Endothelial cell of umbilical vein (primary cell): Measurements from ENCODE around the gene CCL13. TPM values are rescaled to one million over a fixed set of nuclear protein-coding genes. Genes with fewer than 3 reads are reported as not detected.

Experiments
- BruUV-seq: library from RNA; stranded (reverse); fragments of 400-500 nt; replicated peaks from 2 replicates; lab custom pipeline; 2021; lab: Mats Ljungman, UMichigan
- CTCF ChIA-PET: fragments of 300-600, 350-600 bp; sonication (Branson Sonifier 250); formaldehyde crosslinking; loops from one replicate; lab custom pipeline; 2021; ENCODE audit warnings: antibody characterized with exemption, inconsistent platforms; lab: Charles Lee
- POLR2A ChIA-PET: fragments of 300-600, 350-600 bp; sonication (Branson Sonifier 250); formaldehyde crosslinking; loops from one replicate; lab custom pipeline; 2021; ENCODE audit warnings: antibody characterized with exemption, inconsistent platforms; lab: Charles Lee
- DNase-seq: peaks from one replicate; pipeline ENCODE4 v3.0.0-alpha.2; 2011; ENCODE audit warnings: low read depth, low spot score
- FAIRE-seq: peaks from 2 replicates; lab custom pipeline; 2011; peaks lifted over from hg19 to GRCh38; lab: Jason Lieb, UNC
- H2AFZ ChIP-seq: 2 replicates; pipeline ENCODE4 v1.6.0; 2012; ENCODE audit warnings: low read depth, low read length, control low read depth, inconsistent platforms
- H3K27ac ChIP-seq: 2 replicates; pipeline ENCODE4 v1.5.1; 2011; ENCODE audit warnings: low read depth, mild to moderate bottlenecking, control low read depth, low read length, moderate library complexity; ENCODE audit not compliant: insufficient read depth
- H3K27me3 ChIP-seq, 2 experiments: 2 replicates each; pipeline versions ENCODE4 v1.6.0 to v1.6.1; 2011; ENCODE audit warnings: low read length in 2 of 2, mixed read lengths in 1 of 2; ENCODE audit not compliant: control insufficient read depth in 2 of 2, insufficient read depth in 2 of 2
- H3K36me3 ChIP-seq, 2 experiments: 2 replicates in 1 of 2; 3 replicates in 1 of 2; pipeline ENCODE4 v1.5.1; 2011; ENCODE audit warnings: low read length in 2 of 2, mild to moderate bottlenecking in 1 of 2, moderate library complexity in 1 of 2; ENCODE audit not compliant: control insufficient read depth in 2 of 2, insufficient read depth in 2 of 2; ENCODE audit errors: extremely low read depth in 1 of 2
- H3K4me1 ChIP-seq: 3 replicates; pipeline ENCODE4 v1.5.1; 2011; ENCODE audit warnings: mild to moderate bottlenecking, low read length; ENCODE audit not compliant: control insufficient read depth, insufficient read depth; ENCODE audit errors: extremely low read depth
- H3K4me2 ChIP-seq: 2 replicates; pipeline ENCODE4 v1.6.1; 2011; ENCODE audit warnings: low read length, control low read depth, mixed read lengths; ENCODE audit not compliant: insufficient read depth
- H3K4me3 ChIP-seq, 3 experiments: fragments of 200-600 bp in 1 of 3; sonication (generic), shearing (Covaris generic) in 1 of 3; replicated peaks in 1 of 3; 2 replicates each; pipeline ENCODE4 v1.5.1; 2011 to 2016; ENCODE audit warnings: control low read depth in 3 of 3, low read length in 3 of 3, mild to moderate bottlenecking in 2 of 3, inconsistent platforms in 1 of 3, low read depth in 1 of 3, moderate library complexity in 1 of 3; ENCODE audit not compliant: insufficient read depth in 1 of 3
- H3K79me2 ChIP-seq: 2 replicates; pipeline ENCODE4 v1.6.0; 2012; ENCODE audit warnings: low read length, inconsistent platforms; ENCODE audit not compliant: control insufficient read depth, insufficient read depth
- H3K9ac ChIP-seq: replicated peaks from 2 replicates; pipeline ENCODE3; 2011; ENCODE audit warnings: low read length, control low read depth; ENCODE audit not compliant: insufficient read depth; ENCODE audit errors: extremely low read depth
- H3K9me1 ChIP-seq: replicated peaks from 3 replicates; pipeline ENCODE4 v1.6.0; 2011; ENCODE audit warnings: mild to moderate bottlenecking, low read length; ENCODE audit not compliant: control insufficient read depth, insufficient read depth; ENCODE audit errors: extremely low read depth
- H3K9me3 ChIP-seq: replicated peaks from 2 replicates; pipeline ENCODE4 v1.5.1; 2012; ENCODE audit warnings: low read length, inconsistent platforms; ENCODE audit not compliant: control insufficient read depth, insufficient read depth
- H4K20me1 ChIP-seq: replicated peaks from 2 replicates; pipeline ENCODE3; 2011; ENCODE audit warnings: mild to moderate bottlenecking, low read length; ENCODE audit not compliant: control insufficient read depth, insufficient read depth; ENCODE audit errors: extremely low read depth
- EZH2 ChIP-seq: IDR thresholded peaks from 2 replicates; pipeline ENCODE4 v1.6.1; 2012; ENCODE audit warnings: borderline replicate concordance, low read depth, mild to moderate bottlenecking, moderate library complexity, low read length, inconsistent platforms; ENCODE audit not compliant: severe bottlenecking
- MYC ChIP-seq: IDR thresholded peaks from one replicate; pipeline ENCODE4 v1.6.1; 2011; ENCODE audit warnings: mild to moderate bottlenecking, low read depth, low read length
- POLR2AphosphoS5 ChIP-seq: IDR thresholded peaks from 2 replicates; pipeline ENCODE4 v1.6.1; 2012; ENCODE audit warnings: low read depth, mild to moderate bottlenecking, control low read depth, low read length, moderate library complexity; ENCODE audit not compliant: insufficient read depth
- dilution Hi-C: fragments of 300-500 bp; cut with MboI; formaldehyde crosslinking; loops from one replicate; pipeline ENCODE4 v1.15.0; 2019; ENCODE audit warnings: low sequenced_read_pairs; ENCODE audit not compliant: extremely low pct_ligation_motif_present
- intact Hi-C: fragments of 100-400 bp; cut with micrococcal nuclease; formaldehyde crosslinking; loops from one replicate; pipeline ENCODE4 v1.10.0; 2022
- polyA plus RNA-seq, 4 experiments: library from polyadenylated mRNA; depleted of rRNA in 3 of 4; stranded (reverse) in 3 of 4; unstranded in 1 of 4; fragments of >200 nt; gene quantifications; 2 replicates each; pipeline versions ENCODE4 v1.2.1 to v1.2.3, GENCODE V29; 2011 to 2012; ENCODE audit warnings: missing spikeins in 1 of 4
- total RNA-seq: library from RNA; stranded (reverse); gene quantifications from 2 replicates; pipeline ENCODE4 v1.2.3, GENCODE V29; 2021
- TF ChIP-seq, protein P1 (sequence below), 2 donors: IDR thresholded peaks; 1 replicate in 1 of 2; 2 replicates in 1 of 2; pipeline ENCODE4 v1.5.1; 2011; ENCODE audit warnings: low read length in 2 of 2, mild to moderate bottlenecking in 2 of 2, moderate library complexity in 2 of 2, control low read depth in 1 of 2, inconsistent platforms in 1 of 2, low read depth in 1 of 2; ENCODE audit not compliant: insufficient read depth in 1 of 2; ENCODE audit errors: extremely low read depth in 1 of 2
- TF ChIP-seq, protein P2 (sequence below): IDR thresholded peaks from 2 replicates; pipeline ENCODE4 v1.6.1; 2011; ENCODE audit not compliant: insufficient read depth, insufficient read length

Gene CCL13
- total and polyA plus RNA-seq, 2 donors (not counting 3 experiments of a cell fraction or from before 2014, with no cell fraction given), result not detected

DNA sequence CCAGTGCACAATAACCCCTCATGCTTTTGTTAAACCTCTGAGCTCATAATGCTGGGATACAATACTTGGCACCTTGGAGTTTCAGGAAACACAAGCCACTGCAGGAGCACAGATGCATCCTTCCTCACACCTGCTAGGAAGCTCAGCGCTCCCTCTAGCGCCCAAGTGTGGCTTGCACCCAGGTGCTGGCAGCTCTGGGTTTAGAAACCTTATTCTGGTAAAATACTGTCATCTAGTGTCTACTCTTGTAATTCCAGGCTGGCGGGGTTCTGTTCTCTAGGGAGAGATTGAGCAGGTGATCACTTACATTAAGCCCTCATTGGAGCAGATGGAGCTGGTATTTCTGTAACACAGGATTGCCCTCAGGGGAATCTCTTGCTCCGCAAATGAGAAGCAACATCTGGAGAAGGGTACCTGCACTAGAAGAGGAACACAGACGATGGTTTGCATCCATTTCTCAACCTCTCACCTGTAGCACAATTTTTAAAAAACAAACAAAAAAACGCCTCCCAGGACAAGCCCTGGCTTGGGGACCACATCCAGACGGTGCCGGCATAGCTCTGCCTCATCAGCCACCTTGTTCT, 5.3 kb downstream of the CCL13 start:
- dilution Hi-C loops, result no loop called here
- Histone ChIP-seq H3K27ac (no peak overlapping the region), H3K9me1 (no peaks in the 10 kb centered on the region), H3K9me3 (no peaks in the 10 kb centered on the region), H3K36me3 (no peaks in the 10 kb centered on the region), H4K20me1 (no peaks in the 10 kb centered on the region), H3K4me1 (peaks cover 7% of the 10 kb centered on the region), H2AFZ (no peak overlapping the region), H3K27me3 (peaks cover 0 to 2% of the 10 kb centered on the region in 2 experiments), H3K9ac (no peak overlapping the region), H3K4me2 (no peak overlapping the region), H3K4me3 (no peak overlapping the region), H3K79me2 (no peaks in the 10 kb centered on the region)
- intact Hi-C loops, result loop anchor here (1.0 kb wide), 6 partner anchors 55 to 582 kb away; no protein-coding TSS in a partner anchor
- ChIA-PET CTCF (interaction anchor here (0.6 to 13.6 kb wide), 73 partner anchors 10 to 1363 kb away, joined by 3 to 561 read pairs (median 7); partner anchors contain the start of genes CCL2 and CCL7), POLR2A (interaction anchor here (0.9 to 1.3 kb wide), 3 partner anchors 126 to 179 kb away, joined by 3 to 9 read pairs (median 4); no protein-coding TSS in a partner anchor)
- DNase-seq, result peak; percentile 93
- BruUV-seq, result no TSS peak
- TF ChIP-seq, protein P1, sequence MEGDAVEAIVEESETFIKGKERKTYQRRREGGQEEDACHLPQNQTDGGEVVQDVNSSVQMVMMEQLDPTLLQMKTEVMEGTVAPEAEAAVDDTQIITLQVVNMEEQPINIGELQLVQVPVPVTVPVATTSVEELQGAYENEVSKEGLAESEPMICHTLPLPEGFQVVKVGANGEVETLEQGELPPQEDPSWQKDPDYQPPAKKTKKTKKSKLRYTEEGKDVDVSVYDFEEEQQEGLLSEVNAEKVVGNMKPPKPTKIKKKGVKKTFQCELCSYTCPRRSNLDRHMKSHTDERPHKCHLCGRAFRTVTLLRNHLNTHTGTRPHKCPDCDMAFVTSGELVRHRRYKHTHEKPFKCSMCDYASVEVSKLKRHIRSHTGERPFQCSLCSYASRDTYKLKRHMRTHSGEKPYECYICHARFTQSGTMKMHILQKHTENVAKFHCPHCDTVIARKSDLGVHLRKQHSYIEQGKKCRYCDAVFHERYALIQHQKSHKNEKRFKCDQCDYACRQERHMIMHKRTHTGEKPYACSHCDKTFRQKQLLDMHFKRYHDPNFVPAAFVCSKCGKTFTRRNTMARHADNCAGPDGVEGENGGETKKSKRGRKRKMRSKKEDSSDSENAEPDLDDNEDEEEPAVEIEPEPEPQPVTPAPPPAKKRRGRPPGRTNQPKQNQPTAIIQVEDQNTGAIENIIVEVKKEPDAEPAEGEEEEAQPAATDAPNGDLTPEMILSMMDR (IDR thresholded peaks at IDR 0.05; ENCODE audit: extremely low read depth in 1 of 2, insufficient read depth in 1 of 2, low read depth in 1 of 2, low read length in 2 of 2), result peak; percentile 99 to 100
- TF ChIP-seq MYC, result no peak
- TF ChIP-seq POLR2AphosphoS5, result no peak
- TF ChIP-seq EZH2, result no peak
- TF ChIP-seq, protein P2, sequence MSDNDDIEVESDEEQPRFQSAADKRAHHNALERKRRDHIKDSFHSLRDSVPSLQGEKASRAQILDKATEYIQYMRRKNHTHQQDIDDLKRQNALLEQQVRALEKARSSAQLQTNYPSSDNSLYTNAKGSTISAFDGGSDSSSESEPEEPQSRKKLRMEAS, result no peak
- peak; percentile 96 for FAIRE-seq
